HCT116 (cell line): ENCODE measurements around the gene ABR.

Experiments
- JUND ChIP-seq: IDR thresholded peaks from 2 replicates; pipeline ENCODE4 v1.6.1; 2012
- ZFX ChIP-seq: fragments of 450-650 bp; IDR thresholded peaks from 2 replicates; pipeline ENCODE4 v1.6.1; 2017
- ZNF274 ChIP-seq: fragments of 200-500 bp; sonication (Bioruptor generic); IDR thresholded peaks from 2 replicates; pipeline ENCODE4 v1.6.1; 2014; ENCODE audit warnings: mild to moderate bottlenecking, low read depth, low read length, inconsistent platforms
- TF ChIP-seq, protein P1 (sequence below), 3 experiments: fragments of 200-600 bp in 1 of 3; sonication (generic) in 1 of 3; IDR thresholded peaks in 2 of 3; conservative IDR thresholded peaks in 1 of 3; 2 replicates each; pipeline ENCODE4 v1.5.1; 2012 to 2017; ENCODE audit warnings: low read depth in 2 of 3, low read length in 2 of 3, antibody characterized with exemption in 1 of 3, borderline replicate concordance in 1 of 3, control low read depth in 1 of 3, mild to moderate bottlenecking in 1 of 3, mixed read lengths in 1 of 3, mixed run types in 1 of 3, moderate library complexity in 1 of 3; ENCODE audit not compliant: insufficient read depth in 1 of 3
- TF ChIP-seq, protein P2 (sequence below): IDR thresholded peaks from 2 replicates; pipeline ENCODE4 v1.6.1; 2012; ENCODE audit warnings: low read depth

DNA sequence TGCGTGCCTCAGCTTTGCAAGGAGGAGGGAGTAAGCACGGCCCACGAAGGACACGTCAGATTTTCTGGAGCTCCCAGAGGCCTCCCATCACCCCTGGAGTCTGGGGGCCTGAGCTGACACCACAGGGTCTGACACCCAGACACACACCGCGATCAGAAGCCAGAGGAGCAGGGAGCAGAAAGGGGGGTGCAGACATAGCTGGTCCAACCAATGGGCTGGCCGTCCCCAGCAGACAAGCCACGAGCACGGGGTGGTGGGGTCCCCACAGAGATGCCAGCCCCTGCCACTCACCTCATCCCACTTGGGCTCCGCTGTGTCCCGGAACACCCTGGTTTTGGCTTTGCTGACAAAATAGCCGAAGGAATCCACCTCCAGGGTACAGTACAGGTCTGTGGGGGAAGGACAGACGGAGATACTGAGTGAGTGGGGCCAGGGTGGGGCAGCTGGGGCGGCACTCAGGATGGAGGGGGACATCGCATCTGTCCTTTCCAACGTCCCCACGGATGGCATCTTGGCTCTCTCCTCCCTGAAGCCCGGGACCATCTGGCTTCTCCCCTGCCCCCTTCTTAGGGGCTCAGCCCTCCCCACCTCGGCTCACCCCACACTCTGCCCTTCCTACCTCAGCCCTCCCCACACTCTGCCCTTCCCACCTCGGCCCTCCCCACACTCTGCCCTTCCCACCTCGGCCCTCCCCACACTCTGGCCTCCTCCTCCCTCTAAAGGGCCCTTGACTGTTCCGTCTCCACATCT is 129.4 kb downstream of the ABR start:
- TF ChIP-seq, protein P1, sequence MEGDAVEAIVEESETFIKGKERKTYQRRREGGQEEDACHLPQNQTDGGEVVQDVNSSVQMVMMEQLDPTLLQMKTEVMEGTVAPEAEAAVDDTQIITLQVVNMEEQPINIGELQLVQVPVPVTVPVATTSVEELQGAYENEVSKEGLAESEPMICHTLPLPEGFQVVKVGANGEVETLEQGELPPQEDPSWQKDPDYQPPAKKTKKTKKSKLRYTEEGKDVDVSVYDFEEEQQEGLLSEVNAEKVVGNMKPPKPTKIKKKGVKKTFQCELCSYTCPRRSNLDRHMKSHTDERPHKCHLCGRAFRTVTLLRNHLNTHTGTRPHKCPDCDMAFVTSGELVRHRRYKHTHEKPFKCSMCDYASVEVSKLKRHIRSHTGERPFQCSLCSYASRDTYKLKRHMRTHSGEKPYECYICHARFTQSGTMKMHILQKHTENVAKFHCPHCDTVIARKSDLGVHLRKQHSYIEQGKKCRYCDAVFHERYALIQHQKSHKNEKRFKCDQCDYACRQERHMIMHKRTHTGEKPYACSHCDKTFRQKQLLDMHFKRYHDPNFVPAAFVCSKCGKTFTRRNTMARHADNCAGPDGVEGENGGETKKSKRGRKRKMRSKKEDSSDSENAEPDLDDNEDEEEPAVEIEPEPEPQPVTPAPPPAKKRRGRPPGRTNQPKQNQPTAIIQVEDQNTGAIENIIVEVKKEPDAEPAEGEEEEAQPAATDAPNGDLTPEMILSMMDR (IDR thresholded peaks at IDR 0.05 in 2 of 3, conservative IDR thresholded peaks at IDR 0.05 in 1 of 3; ENCODE audit: borderline replicate concordance in 1 of 3, insufficient read depth in 1 of 3, low read depth in 2 of 3, low read length in 2 of 3): no peak
- no peak for TF ChIP-seq ZFX
- TF ChIP-seq ZNF274: no peak
- no peak for TF ChIP-seq JUND
- TF ChIP-seq, protein P2, sequence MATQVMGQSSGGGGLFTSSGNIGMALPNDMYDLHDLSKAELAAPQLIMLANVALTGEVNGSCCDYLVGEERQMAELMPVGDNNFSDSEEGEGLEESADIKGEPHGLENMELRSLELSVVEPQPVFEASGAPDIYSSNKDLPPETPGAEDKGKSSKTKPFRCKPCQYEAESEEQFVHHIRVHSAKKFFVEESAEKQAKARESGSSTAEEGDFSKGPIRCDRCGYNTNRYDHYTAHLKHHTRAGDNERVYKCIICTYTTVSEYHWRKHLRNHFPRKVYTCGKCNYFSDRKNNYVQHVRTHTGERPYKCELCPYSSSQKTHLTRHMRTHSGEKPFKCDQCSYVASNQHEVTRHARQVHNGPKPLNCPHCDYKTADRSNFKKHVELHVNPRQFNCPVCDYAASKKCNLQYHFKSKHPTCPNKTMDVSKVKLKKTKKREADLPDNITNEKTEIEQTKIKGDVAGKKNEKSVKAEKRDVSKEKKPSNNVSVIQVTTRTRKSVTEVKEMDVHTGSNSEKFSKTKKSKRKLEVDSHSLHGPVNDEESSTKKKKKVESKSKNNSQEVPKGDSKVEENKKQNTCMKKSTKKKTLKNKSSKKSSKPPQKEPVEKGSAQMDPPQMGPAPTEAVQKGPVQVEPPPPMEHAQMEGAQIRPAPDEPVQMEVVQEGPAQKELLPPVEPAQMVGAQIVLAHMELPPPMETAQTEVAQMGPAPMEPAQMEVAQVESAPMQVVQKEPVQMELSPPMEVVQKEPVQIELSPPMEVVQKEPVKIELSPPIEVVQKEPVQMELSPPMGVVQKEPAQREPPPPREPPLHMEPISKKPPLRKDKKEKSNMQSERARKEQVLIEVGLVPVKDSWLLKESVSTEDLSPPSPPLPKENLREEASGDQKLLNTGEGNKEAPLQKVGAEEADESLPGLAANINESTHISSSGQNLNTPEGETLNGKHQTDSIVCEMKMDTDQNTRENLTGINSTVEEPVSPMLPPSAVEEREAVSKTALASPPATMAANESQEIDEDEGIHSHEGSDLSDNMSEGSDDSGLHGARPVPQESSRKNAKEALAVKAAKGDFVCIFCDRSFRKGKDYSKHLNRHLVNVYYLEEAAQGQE: no peak
